ENCODE results near the gene ITGAV.

The ITGAV gene

GRCh38 chr2:186718903-186719302 lies 129.0 kb downstream of the ITGAV start:
- no peak overlapping the region for H3K4me3 ChIP-seq (ENCODE audit: low read length in 2 of 2)
- no peaks in the 10 kb centered on the region for H3K4me1 ChIP-seq (ENCODE audit: control insufficient read depth in 2 of 2, insufficient read depth in 2 of 2, low read length in 2 of 2)
- no peaks in the 10 kb centered on the region for H3K36me3 ChIP-seq (ENCODE audit: control insufficient read depth in 2 of 2, insufficient read depth in 2 of 2, low read length in 2 of 2)
- H3K9me3 ChIP-seq (ENCODE audit: control insufficient read depth in 2 of 2, low read length in 2 of 2), result no peaks in the 10 kb centered on the region
- H3K27ac ChIP-seq (ENCODE audit: low read depth in 2 of 2, low read length in 2 of 2), result no peak overlapping the region
- H3K9ac ChIP-seq (ENCODE audit: low read depth in 1 of 2, low read length in 2 of 2), result no peak overlapping the region
- no peaks in the 10 kb centered on the region for H3K27me3 ChIP-seq (ENCODE audit: control insufficient read depth in 2 of 2, insufficient read depth in 2 of 2, low read length in 2 of 2)

- H3K4me1 ChIP-seq (ENCODE audit: control insufficient read depth in 2 of 2, insufficient read depth in 2 of 2, low read length in 2 of 2), result no peaks in the 10 kb centered on the region
- no peaks in the 10 kb centered on the region for H3K27me3 ChIP-seq (ENCODE audit: control insufficient read depth in 2 of 2, insufficient read depth in 2 of 2, low read length in 2 of 2)
- H3K9ac ChIP-seq (ENCODE audit: low read depth in 1 of 2, low read length in 2 of 2), result no peak overlapping the region
- no peaks in the 10 kb centered on the region for H3K9me3 ChIP-seq (ENCODE audit: control insufficient read depth in 2 of 2, low read length in 2 of 2)
- H3K27ac ChIP-seq (ENCODE audit: low read depth in 2 of 2, low read length in 2 of 2), result no peak overlapping the region
- H3K36me3 ChIP-seq (ENCODE audit: control insufficient read depth in 2 of 2, insufficient read depth in 2 of 2, low read length in 2 of 2), result no peaks in the 10 kb centered on the region
- H3K4me3 ChIP-seq (ENCODE audit: low read length in 2 of 2), result no peak overlapping the region
Measured at GRCh38 chr2:186721956-186722355, 132.1 kb downstream of the ITGAV start.

DNA sequence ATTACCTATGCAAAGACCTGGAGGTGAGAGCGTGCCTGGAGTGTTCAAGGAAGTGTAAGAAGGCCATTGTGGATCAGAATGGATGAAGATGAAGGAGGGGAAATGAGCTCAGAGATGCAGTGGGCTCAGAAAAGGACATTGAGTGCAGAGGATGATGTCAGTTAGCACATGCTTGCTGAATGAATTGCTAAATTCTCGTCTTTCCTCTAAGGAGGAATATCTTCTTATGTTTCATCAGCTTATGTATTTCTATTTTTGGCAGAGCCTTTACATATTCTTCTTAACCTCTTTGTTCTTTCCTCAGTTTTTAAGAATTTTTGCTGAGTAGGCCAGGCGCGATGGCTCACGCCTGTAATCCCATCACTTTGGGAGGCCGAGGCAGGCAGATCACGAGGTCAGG lies 134.9 kb downstream of the ITGAV start:
- Histone ChIP-seq H3K27ac (ENCODE audit: low read depth in 2 of 2, low read length in 2 of 2) (no peak overlapping the region), H3K9me3 (ENCODE audit: control insufficient read depth in 2 of 2, low read length in 2 of 2) (no peaks in the 10 kb centered on the region), H3K27me3 (ENCODE audit: control insufficient read depth in 2 of 2, insufficient read depth in 2 of 2, low read length in 2 of 2) (no peaks in the 10 kb centered on the region), H3K4me1 (ENCODE audit: control insufficient read depth in 2 of 2, insufficient read depth in 2 of 2, low read length in 2 of 2) (no peaks in the 10 kb centered on the region), H3K36me3 (ENCODE audit: control insufficient read depth in 2 of 2, insufficient read depth in 2 of 2, low read length in 2 of 2) (no peaks in the 10 kb centered on the region), H3K9ac (ENCODE audit: low read depth in 1 of 2, low read length in 2 of 2) (no peak overlapping the region), H3K4me3 (ENCODE audit: low read length in 2 of 2) (no peak overlapping the region)

DNA sequence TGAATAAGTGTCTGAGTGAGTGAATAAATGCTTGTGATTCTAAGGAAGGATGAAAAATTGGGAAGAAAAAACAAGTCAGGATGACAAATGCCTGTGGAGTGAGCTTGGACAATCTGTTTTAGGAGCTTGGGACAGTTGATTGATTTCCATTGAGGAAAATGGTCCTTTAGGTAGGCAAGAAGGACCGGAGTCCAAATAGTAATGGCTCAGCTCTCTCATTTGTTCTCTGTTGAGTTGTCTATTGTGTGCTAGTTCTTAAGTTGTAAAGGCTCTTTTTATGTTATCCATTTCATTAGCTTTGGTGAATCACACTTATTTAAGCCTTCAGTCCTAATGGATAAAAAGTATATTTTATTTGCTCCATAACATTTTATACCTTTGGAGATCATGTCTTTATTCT lies 135.9 kb downstream of the ITGAV start:
- H3K9ac ChIP-seq (ENCODE audit: low read depth in 1 of 2, low read length in 2 of 2), result no peak overlapping the region
- no peaks in the 10 kb centered on the region for H3K27me3 ChIP-seq (ENCODE audit: control insufficient read depth in 2 of 2, insufficient read depth in 2 of 2, low read length in 2 of 2)
- H3K4me1 ChIP-seq (ENCODE audit: control insufficient read depth in 2 of 2, insufficient read depth in 2 of 2, low read length in 2 of 2), result no peaks in the 10 kb centered on the region
- no peak overlapping the region for H3K4me3 ChIP-seq (ENCODE audit: low read length in 2 of 2)
- H3K27ac ChIP-seq (ENCODE audit: low read depth in 2 of 2, low read length in 2 of 2), result no peak overlapping the region
- H3K9me3 ChIP-seq (ENCODE audit: control insufficient read depth in 2 of 2, low read length in 2 of 2), result no peaks in the 10 kb centered on the region
- H3K36me3 ChIP-seq (ENCODE audit: control insufficient read depth in 2 of 2, insufficient read depth in 2 of 2, low read length in 2 of 2), result no peaks in the 10 kb centered on the region

GRCh38 chr2:186726938-186727337 lies 137.1 kb downstream of the ITGAV start:
- Histone ChIP-seq H3K9ac (ENCODE audit: low read depth in 1 of 2, low read length in 2 of 2) (no peak overlapping the region), H3K36me3 (ENCODE audit: control insufficient read depth in 2 of 2, insufficient read depth in 2 of 2, low read length in 2 of 2) (no peaks in the 10 kb centered on the region), H3K4me1 (ENCODE audit: control insufficient read depth in 2 of 2, insufficient read depth in 2 of 2, low read length in 2 of 2) (no peaks in the 10 kb centered on the region), H3K27ac (ENCODE audit: low read depth in 2 of 2, low read length in 2 of 2) (no peak overlapping the region), H3K4me3 (ENCODE audit: low read length in 2 of 2) (no peak overlapping the region), H3K9me3 (ENCODE audit: control insufficient read depth in 2 of 2, low read length in 2 of 2) (no peaks in the 10 kb centered on the region), H3K27me3 (ENCODE audit: control insufficient read depth in 2 of 2, insufficient read depth in 2 of 2, low read length in 2 of 2) (no peaks in the 10 kb centered on the region)

DNA sequence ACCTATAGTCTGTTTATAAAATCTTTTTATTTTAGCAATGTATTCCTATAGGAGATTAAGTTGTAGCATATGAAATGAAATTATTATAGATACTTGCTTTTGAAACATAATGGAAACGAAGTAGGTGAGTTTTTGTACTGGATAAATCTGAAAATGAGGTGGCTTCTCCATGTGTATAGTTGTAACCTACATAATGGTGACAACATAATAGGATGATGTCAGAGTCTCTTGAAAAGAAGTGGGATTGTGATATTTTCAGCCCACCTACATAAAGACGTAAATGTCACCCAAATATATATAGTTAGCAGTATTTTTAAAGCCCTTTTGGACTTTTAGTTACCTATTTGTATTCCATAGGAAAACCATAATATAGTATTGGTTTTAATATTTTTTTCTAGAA lies 138.8 kb downstream of the ITGAV start:
- H3K36me3 ChIP-seq (ENCODE audit: control insufficient read depth in 2 of 2, insufficient read depth in 2 of 2, low read length in 2 of 2), result no peaks in the 10 kb centered on the region
- H3K9me3 ChIP-seq (ENCODE audit: control insufficient read depth in 2 of 2, low read length in 2 of 2), result no peaks in the 10 kb centered on the region
- H3K4me1 ChIP-seq (ENCODE audit: control insufficient read depth in 2 of 2, insufficient read depth in 2 of 2, low read length in 2 of 2), result no peaks in the 10 kb centered on the region
- H3K27me3 ChIP-seq (ENCODE audit: control insufficient read depth in 2 of 2, insufficient read depth in 2 of 2, low read length in 2 of 2), result no peaks in the 10 kb centered on the region
- H3K27ac ChIP-seq (ENCODE audit: low read depth in 2 of 2, low read length in 2 of 2), result no peak overlapping the region
- no peak overlapping the region for H3K4me3 ChIP-seq (ENCODE audit: low read length in 2 of 2)
- no peak overlapping the region for H3K9ac ChIP-seq (ENCODE audit: low read depth in 1 of 2, low read length in 2 of 2)
